GM10847 (cell line): ENCODE results near the gene HSF5.

Experiments used
- POLR2A ChIP-seq: IDR thresholded peaks from 2 replicates; pipeline ENCODE4 v1.6.1; 2011; ENCODE audit not compliant: insufficient read length; ENCODE audit errors: extremely low read depth

HSF5 gene

DNA sequence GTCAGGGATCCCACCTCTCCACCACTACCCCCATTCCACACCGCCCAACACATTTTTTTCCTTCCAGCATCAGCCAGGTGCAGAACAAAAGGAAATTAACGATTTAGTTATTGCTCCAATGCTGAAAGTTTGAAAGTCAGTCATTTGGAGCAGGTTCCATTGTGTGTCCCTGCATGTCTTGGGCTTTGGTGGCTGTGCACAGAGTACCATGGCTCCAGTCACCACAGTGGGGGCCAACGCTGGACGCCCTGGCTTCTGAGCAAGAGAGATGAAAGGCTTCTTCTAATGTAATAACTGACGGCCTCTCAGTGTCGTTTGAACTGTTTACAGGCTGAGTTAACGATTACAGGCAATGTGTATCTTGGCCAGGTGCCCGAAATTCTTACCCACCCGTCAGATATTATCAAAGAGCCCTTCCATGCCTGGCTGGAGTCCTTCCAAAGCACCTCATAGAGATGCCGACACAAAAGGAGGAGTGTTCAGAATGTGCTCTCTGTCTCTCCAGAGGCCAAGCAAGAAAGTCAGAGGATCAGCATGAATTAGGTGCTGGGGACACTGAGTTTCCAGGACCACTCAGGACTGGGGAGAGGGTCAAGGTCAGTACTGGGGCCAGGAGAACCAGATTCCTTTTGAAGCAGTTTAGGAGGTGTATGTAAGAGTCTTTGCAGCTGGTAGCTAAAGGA lies 96.8 kb downstream of the HSF5 start:
- no peak for TF ChIP-seq POLR2A

DNA sequence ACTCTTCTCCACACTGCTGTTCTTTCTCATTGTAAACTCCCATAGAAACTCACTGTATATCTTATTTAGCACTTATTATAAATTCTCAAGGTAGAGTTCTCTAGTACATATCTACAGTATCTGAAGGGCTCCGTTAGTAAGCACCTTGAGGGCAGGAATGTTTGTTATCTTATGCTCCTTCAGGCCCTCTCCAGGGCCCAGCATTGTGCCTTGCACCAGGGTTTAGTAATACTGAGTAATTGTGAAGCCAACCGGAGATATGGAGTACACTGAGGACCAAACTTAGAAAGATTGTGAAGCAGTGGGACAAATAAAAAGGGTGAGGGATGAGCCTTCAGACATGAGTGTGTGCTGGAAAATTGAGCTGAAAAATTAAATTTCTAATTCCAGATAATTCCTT lies 97.3 kb downstream of the HSF5 start:
- TF ChIP-seq POLR2A = no peak

DNA sequence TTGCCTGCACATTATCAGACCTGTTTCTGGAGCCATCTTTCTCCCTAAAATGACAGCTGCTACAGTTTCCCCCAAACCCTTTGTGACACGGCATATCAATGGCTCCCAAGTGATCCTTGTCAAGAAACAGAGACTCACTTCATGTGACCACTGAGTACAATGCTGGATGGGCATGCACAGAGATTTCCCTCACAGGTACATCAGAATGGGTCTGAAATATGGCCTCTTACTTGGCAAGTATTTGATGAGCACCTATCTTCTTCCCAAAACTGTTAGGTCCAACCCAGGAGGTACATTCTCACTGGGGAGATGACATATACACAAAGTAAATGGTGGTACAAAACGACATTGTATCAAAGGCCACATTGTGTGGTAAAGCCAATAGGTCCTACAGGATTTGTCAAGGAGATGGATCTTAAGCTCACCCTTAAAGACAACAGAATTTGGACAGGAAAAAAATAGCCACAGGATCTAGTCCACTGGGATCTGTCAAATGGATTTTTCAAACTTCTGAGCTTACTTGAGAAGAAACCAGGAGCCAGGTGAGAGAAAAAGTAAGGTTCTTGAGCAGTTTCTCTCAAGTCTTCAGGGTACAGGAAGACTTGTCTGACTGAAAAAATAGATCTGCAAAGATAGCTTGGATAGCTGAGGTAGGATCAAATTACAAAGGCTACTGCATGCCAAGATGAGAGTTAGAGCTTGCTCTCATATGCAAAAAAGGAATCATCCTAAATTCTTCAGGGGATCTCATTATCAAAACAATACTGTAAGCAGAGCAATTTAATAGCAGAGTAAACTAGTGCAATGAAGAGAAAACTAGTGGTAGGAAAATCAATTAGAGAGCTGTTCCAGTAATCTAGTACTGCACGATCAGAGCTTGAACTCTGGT lies 99.7 kb downstream of the HSF5 start:
- TF ChIP-seq POLR2A = no peak

DNA sequence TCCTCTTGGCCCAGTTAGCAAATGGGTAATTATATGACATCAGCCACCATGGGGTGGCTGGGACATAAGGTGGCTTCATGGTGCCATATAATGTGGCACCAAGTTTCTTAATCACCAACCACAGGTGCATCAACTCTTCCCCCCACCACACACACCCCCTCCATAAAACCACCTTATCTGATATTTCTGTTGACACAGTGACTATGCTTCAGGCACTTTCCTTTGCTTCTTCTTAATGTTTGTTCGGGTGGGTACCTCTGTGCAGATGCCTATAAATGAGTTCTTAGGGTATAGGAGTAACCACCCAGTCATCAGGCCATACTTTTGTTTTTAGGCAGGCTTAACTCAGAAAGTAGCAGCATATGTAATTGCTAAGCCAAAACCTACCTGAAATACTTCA lies 100.4 kb downstream of the HSF5 start:
- no peak for TF ChIP-seq POLR2A

DNA sequence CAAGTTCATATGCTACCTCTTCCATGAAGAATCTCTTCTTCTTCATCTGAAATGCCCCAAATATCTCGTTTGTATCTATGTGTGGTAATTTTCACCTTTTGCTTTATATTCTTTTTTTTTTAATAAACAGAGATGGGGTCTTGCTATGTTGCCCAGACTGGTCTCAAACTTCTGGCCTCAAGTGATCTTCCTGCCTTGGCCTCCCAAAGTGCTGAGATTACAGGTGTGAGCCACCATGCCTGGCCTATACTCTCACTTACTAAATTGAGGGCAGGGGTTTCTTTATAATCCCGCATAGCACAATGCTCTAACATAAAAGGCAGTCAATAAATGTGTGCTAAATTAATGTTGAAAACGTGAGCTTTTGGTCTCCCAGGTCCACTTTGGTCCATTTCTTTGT lies 101.5 kb downstream of the HSF5 start:
- no peak for TF ChIP-seq POLR2A

DNA sequence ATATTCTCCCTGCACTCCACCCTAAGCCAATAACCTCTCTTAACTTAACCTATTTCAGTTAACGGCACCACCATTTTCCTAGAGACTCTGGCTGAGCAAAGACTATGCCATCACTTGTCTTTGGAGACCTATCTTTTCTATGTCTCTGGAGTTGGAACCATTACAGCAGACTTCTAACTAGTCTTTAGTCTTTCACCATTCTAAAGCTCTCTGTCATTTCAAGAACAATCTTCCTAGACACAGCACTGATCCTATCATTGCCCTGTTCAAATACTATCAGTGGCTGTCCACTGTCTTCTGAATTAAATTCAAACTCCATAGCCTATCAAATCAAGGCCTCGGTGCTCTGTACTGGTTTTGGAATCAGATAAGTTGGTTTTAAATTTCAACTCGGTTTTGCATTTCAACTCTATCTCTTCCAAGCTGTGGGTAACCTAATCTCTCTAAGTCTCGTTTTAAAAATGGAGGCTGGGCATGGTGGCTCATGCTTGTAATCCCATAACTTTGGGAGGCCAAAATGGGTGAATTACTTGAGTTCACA lies 102.8 kb downstream of the HSF5 start:
- TF ChIP-seq POLR2A = no peak

DNA sequence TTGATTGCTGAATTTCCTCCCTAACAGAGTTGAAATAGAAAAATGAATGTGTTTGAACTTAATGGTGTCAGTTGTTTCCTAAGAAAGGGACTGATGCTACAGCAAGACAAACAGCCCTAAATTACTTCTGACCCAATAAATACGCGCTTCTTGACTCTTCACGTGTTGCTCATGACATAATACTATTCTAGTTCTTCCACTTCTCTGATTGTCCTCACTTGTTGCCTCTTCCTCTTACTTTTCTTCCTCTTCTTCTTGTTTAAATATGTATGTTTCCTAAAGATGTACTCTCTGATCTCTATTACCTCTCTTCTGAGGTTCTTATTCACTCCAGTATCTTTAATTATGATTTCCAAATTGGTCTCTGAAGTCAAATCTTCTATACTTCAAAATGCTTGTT lies 103.3 kb downstream of the HSF5 start:
- no peak for TF ChIP-seq POLR2A

DNA sequence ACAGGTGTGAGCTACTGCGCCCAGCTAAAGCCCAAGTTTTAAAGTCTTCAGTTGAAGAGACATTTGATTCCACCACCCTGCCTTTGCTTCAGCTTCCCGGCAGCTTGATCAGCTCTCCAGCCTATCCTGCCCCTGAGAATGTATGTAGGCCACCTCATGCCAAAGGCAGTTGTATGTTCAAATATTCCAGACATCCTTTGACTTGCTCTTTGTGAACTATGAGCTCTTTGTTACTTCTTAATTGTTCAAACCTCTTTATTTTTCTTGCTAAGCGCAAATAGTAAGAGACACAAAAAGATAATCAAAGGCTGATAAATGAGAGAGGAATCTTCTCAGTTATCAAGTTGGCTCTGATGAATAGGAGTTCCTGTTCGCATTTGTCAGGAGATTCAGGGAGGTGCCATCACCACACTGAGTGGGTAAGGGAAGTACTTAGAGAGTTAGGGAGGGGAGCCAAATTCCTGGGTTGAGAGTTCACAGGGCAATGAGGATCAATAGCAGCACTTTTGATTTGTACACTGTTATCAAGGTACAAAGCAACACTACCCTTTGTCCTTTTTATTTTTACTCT lies 104.2 kb downstream of the HSF5 start:
- no peak for TF ChIP-seq POLR2A

DNA sequence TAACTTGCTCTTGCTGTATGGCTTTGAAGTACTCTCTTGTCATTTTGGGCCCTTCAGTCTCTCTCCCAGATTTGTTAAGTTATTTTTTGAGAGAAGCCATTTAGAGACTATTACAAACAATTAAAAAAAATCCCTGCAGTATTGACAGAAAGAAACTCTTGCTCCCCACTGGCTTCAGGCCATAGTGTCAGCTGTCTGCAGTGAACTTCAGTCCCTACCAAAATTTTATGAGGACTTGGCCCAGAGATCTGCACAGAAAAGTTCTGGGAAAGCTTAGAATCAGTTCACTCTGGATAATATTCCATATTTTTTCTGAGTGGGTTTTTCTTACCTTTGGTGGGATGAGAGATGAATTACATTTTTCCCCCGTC lies 105.4 kb downstream of the HSF5 start:
- no peak for TF ChIP-seq POLR2A

DNA sequence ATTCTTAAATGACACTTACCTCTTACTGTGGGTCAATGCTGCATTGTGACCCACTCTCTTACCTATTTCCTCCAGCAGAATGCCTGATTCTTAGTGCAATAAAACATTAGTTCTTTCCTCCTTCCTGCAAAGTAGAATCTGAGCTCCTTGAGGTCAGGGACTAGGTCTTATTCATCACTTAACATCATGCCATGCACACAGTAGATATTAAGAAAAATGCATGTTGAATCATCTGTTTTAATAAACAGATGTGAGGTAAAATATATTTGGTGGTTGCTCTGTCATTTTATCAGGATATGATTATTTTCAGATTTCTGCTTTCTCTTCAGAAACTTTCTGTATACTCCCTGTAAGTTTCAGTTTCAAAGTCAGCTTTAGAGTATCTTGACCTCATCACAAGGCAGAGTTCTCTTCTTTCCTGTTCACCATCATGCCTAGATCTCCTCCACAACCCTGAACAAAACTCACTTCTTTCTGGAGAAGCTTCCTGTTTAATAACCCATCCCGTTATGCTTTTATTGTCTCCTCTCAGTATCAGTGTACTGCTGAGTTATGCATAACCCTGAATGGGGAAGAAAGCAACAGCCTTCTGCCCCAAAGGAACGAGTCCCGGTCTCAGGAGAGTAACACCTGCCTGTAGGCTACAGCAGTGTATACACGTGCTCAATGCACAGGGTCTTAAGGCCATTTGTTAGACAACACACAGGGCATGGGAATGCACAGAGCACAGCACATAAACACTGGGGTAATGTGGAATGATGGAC lies 105.9 kb downstream of the HSF5 start:
- TF ChIP-seq POLR2A = no peak

DNA sequence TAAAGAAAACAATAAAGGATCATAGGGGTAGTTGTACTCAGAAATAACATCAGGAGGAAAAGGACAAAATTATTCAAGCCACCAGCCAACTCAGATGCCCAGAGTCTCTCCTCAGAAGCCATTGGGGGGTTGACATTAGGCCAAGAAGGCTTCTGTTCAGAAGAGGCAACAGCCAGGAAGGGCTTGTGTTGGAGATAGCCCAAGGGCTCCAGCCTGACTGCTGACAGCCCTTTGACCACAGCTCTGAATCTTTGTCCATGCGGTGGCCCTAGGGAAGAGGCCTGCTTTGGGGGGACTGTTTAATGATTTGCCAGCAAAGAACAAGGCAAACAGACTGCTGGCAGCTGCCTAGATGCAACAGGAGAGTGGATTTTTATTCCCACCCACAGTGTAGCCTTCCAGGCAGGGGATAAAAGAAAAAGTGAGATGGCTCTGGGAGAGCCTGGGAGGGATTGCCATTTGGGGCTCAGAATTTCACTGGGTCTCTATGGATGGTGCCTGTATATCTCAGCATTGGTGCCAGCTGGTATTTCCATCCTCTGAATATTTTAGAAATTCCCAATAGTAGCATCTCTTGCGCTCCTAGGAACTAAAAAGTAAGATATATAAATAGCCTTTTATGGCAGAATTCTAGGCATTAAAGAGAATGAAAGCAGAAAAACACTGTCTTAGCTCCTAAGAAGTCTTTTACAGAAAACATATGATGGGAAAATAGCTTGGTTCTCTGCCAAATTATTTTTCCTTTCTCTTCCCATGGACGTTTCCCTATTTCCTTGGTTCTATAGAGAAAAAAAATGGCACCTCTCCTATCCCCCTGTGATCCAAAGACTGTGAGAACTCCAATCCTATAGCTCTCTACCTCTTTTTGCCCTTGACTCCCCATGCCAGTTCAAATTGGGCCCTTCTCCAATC lies 106.8 kb downstream of the HSF5 start:
- TF ChIP-seq POLR2A = no peak

DNA sequence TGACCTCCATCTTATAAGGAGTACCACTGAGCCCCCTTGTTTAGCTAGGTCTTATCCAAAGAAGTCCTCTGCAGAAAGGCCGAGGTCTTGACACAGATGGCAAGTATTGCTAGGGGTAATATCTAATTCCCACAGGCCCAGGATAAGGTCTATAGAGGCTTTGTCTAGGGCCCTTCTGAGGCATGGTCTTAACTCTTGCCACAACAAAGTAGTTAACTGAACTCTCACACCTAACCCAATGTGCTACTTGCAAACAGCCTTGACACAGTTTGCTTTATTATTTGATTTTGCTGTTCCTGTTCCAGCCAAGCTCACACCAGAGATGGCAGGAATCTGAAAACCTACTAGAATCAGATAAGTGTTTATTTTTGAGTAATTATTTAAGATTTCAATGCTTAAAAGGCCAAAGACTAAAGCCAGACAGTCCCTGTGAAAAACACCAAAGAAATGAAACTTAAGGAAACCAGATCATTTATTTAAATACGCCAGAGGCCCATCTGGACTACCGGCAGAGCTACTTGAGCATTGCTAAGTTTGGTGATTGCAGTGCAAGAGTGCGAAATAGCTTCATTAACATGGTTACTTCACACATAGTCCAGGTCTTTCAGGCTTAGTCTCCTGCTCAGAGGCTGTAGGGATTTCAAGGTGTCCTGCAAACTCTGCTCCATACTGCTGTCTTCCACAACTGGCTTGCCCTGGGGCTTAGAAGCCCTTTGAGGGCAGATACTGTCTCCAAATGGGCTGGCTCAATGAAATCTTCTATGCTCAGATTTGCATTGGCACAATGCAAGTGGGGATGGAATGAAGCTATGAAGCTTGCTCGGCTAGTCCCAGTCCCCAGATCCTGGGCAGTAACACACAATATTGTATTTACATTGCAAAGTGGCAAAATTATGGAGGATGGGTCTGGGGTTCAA lies 107.7 kb downstream of the HSF5 start:
- TF ChIP-seq POLR2A = no peak

DNA sequence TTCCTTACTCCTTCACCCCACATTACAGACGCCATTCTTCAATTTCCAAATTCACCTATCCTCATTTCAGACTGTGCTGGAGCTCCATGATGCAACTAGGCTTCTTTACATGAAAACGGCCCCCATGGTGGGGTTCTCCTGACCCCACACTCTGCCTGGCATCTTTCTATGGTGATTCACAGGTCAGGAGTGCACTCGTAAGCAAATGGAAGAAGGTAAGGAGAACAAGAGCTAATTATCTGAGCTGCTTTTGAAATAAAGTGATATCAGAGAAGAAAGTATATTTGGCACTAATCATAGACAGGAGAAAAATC lies 108.7 kb downstream of the HSF5 start:
- no peak for TF ChIP-seq POLR2A
